Keratinocyte (primary cell): ENCODE results near the gene UPF1. TPM values are rescaled to one million over a fixed set of nuclear protein-coding genes. Genes with fewer than 3 reads are reported as not detected.

Experiments used
- DNase-seq: peaks from one replicate; pipeline ENCODE4 v3.0.0-alpha.2; 2011; ENCODE audit warnings: low read depth, missing footprints, low spot score
- FAIRE-seq: peaks from 2 replicates; lab custom pipeline; 2011; peaks lifted over from hg19 to GRCh38; lab: Jason Lieb, UNC
- H2AFZ ChIP-seq: 2 replicates; pipeline ENCODE4 v1.6.0; 2012; ENCODE audit warnings: low read length, control low read depth, inconsistent platforms; ENCODE audit not compliant: control insufficient read depth
- H3K27ac ChIP-seq: 2 replicates; pipeline ENCODE4 v1.5.1; 2011; ENCODE audit warnings: low read length; ENCODE audit not compliant: control insufficient read depth, insufficient read depth
- H3K27me3 ChIP-seq: 3 replicates; pipeline ENCODE4 v1.6.0; 2011; ENCODE audit warnings: low read length; ENCODE audit not compliant: control insufficient read depth, insufficient read depth; ENCODE audit errors: extremely low read depth
- H3K36me3 ChIP-seq, 2 experiments: 2 replicates in 1 of 2; 3 replicates in 1 of 2; pipeline ENCODE4 v1.5.1; 2011; ENCODE audit warnings: low read length in 2 of 2, mild to moderate bottlenecking in 1 of 2; ENCODE audit not compliant: control insufficient read depth in 2 of 2, insufficient read depth in 2 of 2; ENCODE audit errors: extremely low read depth in 1 of 2
- H3K4me1 ChIP-seq: 3 replicates; pipeline ENCODE4 v1.5.1; 2011; ENCODE audit warnings: low read length; ENCODE audit not compliant: control insufficient read depth, insufficient read depth; ENCODE audit errors: extremely low read depth
- H3K4me2 ChIP-seq: 3 replicates; pipeline ENCODE4 v1.6.0; 2011; ENCODE audit warnings: low read depth, low read length; ENCODE audit not compliant: control insufficient read depth, insufficient read depth; ENCODE audit errors: extremely low read depth
- H3K4me3 ChIP-seq, 3 experiments: fragments of 200-600 bp in 1 of 3; sonication (generic) in 1 of 3; 2 replicates in 2 of 3; 3 replicates in 1 of 3; pipeline ENCODE4 v1.5.1; 2011 to 2016; ENCODE audit warnings: low read length in 3 of 3, mild to moderate bottlenecking in 3 of 3, control low read depth in 2 of 3, inconsistent platforms in 1 of 3, low read depth in 1 of 3, mixed read lengths in 1 of 3, mixed run types in 1 of 3, moderate library complexity in 1 of 3; ENCODE audit not compliant: control insufficient read depth in 2 of 3, insufficient read depth in 2 of 3; ENCODE audit errors: extremely low read depth in 1 of 3
- H3K79me2 ChIP-seq: 2 replicates; pipeline ENCODE4 v1.6.0; 2012; ENCODE audit warnings: low read length; ENCODE audit not compliant: control insufficient read depth, insufficient read depth
- H3K9ac ChIP-seq: 3 replicates; pipeline ENCODE4 v1.6.0; 2011; ENCODE audit warnings: low read length; ENCODE audit not compliant: control insufficient read depth, insufficient read depth; ENCODE audit errors: extremely low read depth
- H3K9me1 ChIP-seq: 3 replicates; pipeline ENCODE4 v1.6.0; 2011; ENCODE audit warnings: low read length; ENCODE audit not compliant: control insufficient read depth, insufficient read depth; ENCODE audit errors: extremely low read depth
- H3K9me3 ChIP-seq: 2 replicates; pipeline ENCODE4 v1.5.1; 2012; ENCODE audit warnings: low read depth, low read length; ENCODE audit not compliant: control insufficient read depth
- H4K20me1 ChIP-seq: 3 replicates; pipeline ENCODE4 v1.6.0; 2011; ENCODE audit warnings: low read length; ENCODE audit not compliant: control insufficient read depth, insufficient read depth; ENCODE audit errors: extremely low read depth
- EZH2 ChIP-seq: IDR thresholded peaks from one replicate; pipeline ENCODE4 v1.6.1; 2012; ENCODE audit warnings: inconsistent platforms, mild to moderate bottlenecking, low read length, moderate library complexity
- dilution Hi-C: fragments of 300-500 bp; cut with MboI; formaldehyde crosslinking; loops from one replicate; pipeline ENCODE4 v1.7.0; 2020; ENCODE audit warnings: low sequenced_read_pairs; ENCODE audit not compliant: extremely low pct_ligation_motif_present
- polyA plus RNA-seq, 5 experiments: library from polyadenylated mRNA; depleted of rRNA in 3 of 5; stranded (reverse) in 3 of 5; stranded (forward) in 1 of 5; unstranded in 1 of 5; fragments of >200 nt; gene quantifications; 1 replicate in 1 of 5; 2 replicates in 3 of 5; 3 replicates in 1 of 5; pipeline versions ENCODE4 v1.2.1 to v1.2.3, GENCODE V29; 2011 to 2012; ENCODE audit warnings: missing spikeins in 2 of 5, low read depth in 1 of 5, low replicate concordance in 1 of 5
- TF ChIP-seq, protein P1 (sequence below), 3 experiments: IDR thresholded peaks in 1 of 3; conservative IDR thresholded peaks in 1 of 3; optimal IDR thresholded peaks in 1 of 3; 2 replicates in 2 of 3; 3 replicates in 1 of 3; pipeline versions ENCODE3 to v1.5.1; 2011; ENCODE audit warnings: low read length in 3 of 3, mild to moderate bottlenecking in 3 of 3, moderate library complexity in 2 of 3, control low read depth in 1 of 3, inconsistent platforms in 1 of 3; ENCODE audit not compliant: insufficient read depth in 2 of 3; ENCODE audit errors: extremely low read depth in 1 of 3

The UPF1 gene
- polyA plus RNA-seq, 1 donor (not counting 4 experiments of a cell fraction or from before 2014, with no cell fraction given): 33.7 TPM

DNA sequence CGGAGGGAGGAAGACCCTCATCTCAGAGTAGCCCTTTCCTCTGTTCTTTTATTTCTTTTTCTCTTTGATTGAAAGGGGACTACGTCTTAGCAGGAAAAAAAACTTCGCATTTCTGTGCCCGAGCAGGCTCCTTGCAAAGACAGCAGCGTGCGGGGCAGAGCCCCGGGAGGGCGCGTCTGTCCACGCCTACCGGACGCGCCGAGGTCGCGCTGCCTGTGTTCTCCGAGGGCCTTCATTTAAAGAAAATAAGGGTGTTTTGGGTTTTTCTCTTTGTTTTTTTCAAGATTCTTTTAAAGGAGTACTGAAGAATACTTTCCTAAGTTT is 35.0 kb downstream of the UPF1 start:
- Histone ChIP-seq H3K4me2 (no peak overlapping the region), H3K27me3 (peaks cover 6% of the 10 kb centered on the region), H2AFZ (no peak overlapping the region), H3K9me3 (no peaks in the 10 kb centered on the region), H3K9ac (no peak overlapping the region), H3K4me3 (no peak overlapping the region), H3K79me2 (no peaks in the 10 kb centered on the region), H3K4me1 (no peaks in the 10 kb centered on the region), H4K20me1 (peaks cover 5% of the 10 kb centered on the region), H3K36me3 (peaks cover 35 to 43% of the 10 kb centered on the region in 2 experiments), H3K27ac (no peak overlapping the region), H3K9me1 (no peaks in the 10 kb centered on the region)
- no peak for DNase-seq
- dilution Hi-C loops: no loop called here
- no peak for TF ChIP-seq EZH2
- TF ChIP-seq, protein P1, sequence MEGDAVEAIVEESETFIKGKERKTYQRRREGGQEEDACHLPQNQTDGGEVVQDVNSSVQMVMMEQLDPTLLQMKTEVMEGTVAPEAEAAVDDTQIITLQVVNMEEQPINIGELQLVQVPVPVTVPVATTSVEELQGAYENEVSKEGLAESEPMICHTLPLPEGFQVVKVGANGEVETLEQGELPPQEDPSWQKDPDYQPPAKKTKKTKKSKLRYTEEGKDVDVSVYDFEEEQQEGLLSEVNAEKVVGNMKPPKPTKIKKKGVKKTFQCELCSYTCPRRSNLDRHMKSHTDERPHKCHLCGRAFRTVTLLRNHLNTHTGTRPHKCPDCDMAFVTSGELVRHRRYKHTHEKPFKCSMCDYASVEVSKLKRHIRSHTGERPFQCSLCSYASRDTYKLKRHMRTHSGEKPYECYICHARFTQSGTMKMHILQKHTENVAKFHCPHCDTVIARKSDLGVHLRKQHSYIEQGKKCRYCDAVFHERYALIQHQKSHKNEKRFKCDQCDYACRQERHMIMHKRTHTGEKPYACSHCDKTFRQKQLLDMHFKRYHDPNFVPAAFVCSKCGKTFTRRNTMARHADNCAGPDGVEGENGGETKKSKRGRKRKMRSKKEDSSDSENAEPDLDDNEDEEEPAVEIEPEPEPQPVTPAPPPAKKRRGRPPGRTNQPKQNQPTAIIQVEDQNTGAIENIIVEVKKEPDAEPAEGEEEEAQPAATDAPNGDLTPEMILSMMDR (optimal IDR thresholded peaks at IDR 0.05 in 1 of 3, IDR thresholded peaks at IDR 0.05 in 1 of 3, conservative IDR thresholded peaks at IDR 0.05 in 1 of 3; ENCODE audit: extremely low read depth in 1 of 3, insufficient read depth in 2 of 3, low read length in 3 of 3): peak in 1 of 3 experiments; percentile 5
- no peak for FAIRE-seq

DNA sequence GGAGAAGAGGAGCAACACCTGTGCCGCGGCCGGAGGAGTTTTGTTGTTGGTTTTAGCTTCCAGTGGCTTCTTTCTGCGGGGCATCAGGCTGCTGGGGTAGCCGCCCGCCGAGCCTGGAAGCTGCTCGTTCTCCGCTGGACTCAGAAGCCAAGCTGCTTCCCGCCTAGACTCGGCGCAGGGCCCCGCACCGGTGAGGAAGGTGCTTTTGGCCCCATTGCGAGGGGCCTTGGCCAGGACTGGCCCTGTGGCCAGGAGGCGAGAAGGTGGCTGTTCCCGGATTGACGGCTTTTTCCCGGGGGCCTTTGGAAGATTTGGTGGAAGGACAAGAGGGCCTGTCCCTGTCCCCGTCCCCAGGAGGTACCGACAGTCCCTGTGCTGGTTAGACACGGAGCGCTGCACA is 35.4 kb downstream of the UPF1 start:
- no peaks in the 10 kb centered on the region for H3K4me1 ChIP-seq
- H3K27me3 ChIP-seq: peaks cover 6% of the 10 kb centered on the region
- H3K36me3 ChIP-seq: peaks cover 31 to 38% of the 10 kb centered on the region in 2 experiments
- no peak for FAIRE-seq
- dilution Hi-C loops: no loop called here
- H3K4me2 ChIP-seq: no peak overlapping the region
- H3K27ac ChIP-seq: no peak overlapping the region
- H4K20me1 ChIP-seq: peaks cover 5% of the 10 kb centered on the region
- H3K9me1 ChIP-seq: no peaks in the 10 kb centered on the region
- no peaks in the 10 kb centered on the region for H3K9me3 ChIP-seq
- DNase-seq: no peak
- TF ChIP-seq, protein P1 (optimal IDR thresholded peaks at IDR 0.05 in 1 of 3, IDR thresholded peaks at IDR 0.05 in 1 of 3, conservative IDR thresholded peaks at IDR 0.05 in 1 of 3; ENCODE audit: extremely low read depth in 1 of 3, insufficient read depth in 2 of 3, low read length in 3 of 3): no peak
- H3K79me2 ChIP-seq: no peaks in the 10 kb centered on the region
- H2AFZ ChIP-seq: no peak overlapping the region
- no peak overlapping the region for H3K9ac ChIP-seq
- H3K4me3 ChIP-seq: no peak overlapping the region
